Mesodermal cell (in vitro differentiated cells): Measurements from ENCODE around the gene PRTG.

Experiments
- H3K27ac ChIP-seq: 2 replicates; pipeline ENCODE4 v1.7.0; 2013; ENCODE audit warnings: mild to moderate bottlenecking, low read depth, low read length, moderate library complexity; ENCODE audit not compliant: severe bottlenecking
- H3K36me3 ChIP-seq: 2 replicates; pipeline ENCODE4 v1.7.1; 2013; ENCODE audit warnings: mild to moderate bottlenecking, low read length, moderate library complexity; ENCODE audit not compliant: control insufficient read depth, insufficient read depth
- H3K4me1 ChIP-seq: one replicate; pipeline ENCODE4 v1.7.1; 2013; ENCODE audit warnings: mild to moderate bottlenecking, low read length; ENCODE audit not compliant: insufficient read depth, control insufficient read depth, poor library complexity, severe bottlenecking
- H3K4me3 ChIP-seq: 2 replicates; pipeline ENCODE4 v1.7.0; 2013; ENCODE audit warnings: low read length, control low read depth, mild to moderate bottlenecking; ENCODE audit not compliant: insufficient read depth, poor library complexity, severe bottlenecking; ENCODE audit errors: extremely low read depth
- H3K9me3 ChIP-seq: 2 replicates; pipeline ENCODE4 v1.7.1; 2013; ENCODE audit warnings: mild to moderate bottlenecking, low read length, moderate library complexity; ENCODE audit not compliant: control insufficient read depth
- WGBS, 2 experiments: methylation state at CpG; one replicate each; pipeline ENCODE4 v1.1.5; 2013; ENCODE audit warnings: missing lambda C conversion rate in 2 of 2; ENCODE audit not compliant: insufficient coverage in 2 of 2; 5-methylcytosine and 5-hydroxymethylcytosine counted together

The PRTG gene

GRCh38 chr15:55743729-55744655, 1.0 kb upstream of the PRTG start:
- Histone ChIP-seq H3K4me1 (peaks cover 10% of the 10 kb centered on the region), H3K27ac (peak overlapping the region; percentile 94), H3K9me3 (no peaks in the 10 kb centered on the region), H3K36me3 (peaks cover 27% of the 10 kb centered on the region), H3K4me3 (peak overlapping the region; percentile 89)
- WGBS, 2 experiments, result 38 to 77% methylated on average over 8 to 13 of the region's 21 CpGs

GRCh38 chr15:55742498-55742926, 440 bp downstream of the PRTG start:
- H3K36me3 ChIP-seq, result peaks cover 27% of the 10 kb centered on the region
- H3K4me3 ChIP-seq, result peak overlapping the region; percentile 89
- H3K4me1 ChIP-seq, result peaks cover 16% of the 10 kb centered on the region
- H3K9me3 ChIP-seq, result no peaks in the 10 kb centered on the region
- peak overlapping the region; percentile 94 for H3K27ac ChIP-seq
- 0% methylated on average over 44 to 46 of the region's 52 CpGs for WGBS, 2 experiments

GRCh38 chr15:55741833-55742497, 987 bp downstream of the PRTG start:
- Histone ChIP-seq H3K9me3 (no peaks in the 10 kb centered on the region), H3K36me3 (peaks cover 27% of the 10 kb centered on the region), H3K27ac (peak overlapping the region; percentile 94), H3K4me1 (peaks cover 20% of the 10 kb centered on the region), H3K4me3 (peak overlapping the region; percentile 89)
- 0% methylated on average over 27 to 31 of the region's 34 CpGs for WGBS, 2 experiments

- H3K4me3 ChIP-seq, result peak overlapping the region; percentile 89
- H3K9me3 ChIP-seq, result no peaks in the 10 kb centered on the region
- peaks cover 28% of the 10 kb centered on the region for H3K4me1 ChIP-seq
Observed at GRCh38 chr15:55740981-55741832, 1.7 kb downstream of the PRTG start.

GRCh38 chr15:55740359-55740878, 2.5 kb downstream of the PRTG start:
- H3K9me3 ChIP-seq, result no peaks in the 10 kb centered on the region
- H3K4me1 ChIP-seq, result peaks cover 36% of the 10 kb centered on the region
- H3K4me3 ChIP-seq, result peak overlapping the region; percentile 89
- H3K27ac ChIP-seq, result peak overlapping the region; percentile 94
- 21 to 27% methylated on average over 5 to 7 of the region's 11 CpGs for WGBS, 2 experiments
- H3K36me3 ChIP-seq, result peaks cover 36% of the 10 kb centered on the region

More at GRCh38 chr15:55740981-55741832, 1.7 kb downstream of the PRTG start:
- 2% methylated on average over 11 to 13 of the region's 21 CpGs for WGBS, 2 experiments
- peaks cover 28% of the 10 kb centered on the region for H3K36me3 ChIP-seq
- H3K27ac ChIP-seq, result peak overlapping the region; percentile 94

- Histone ChIP-seq H3K9me3 (no peaks in the 10 kb centered on the region), H3K4me1 (peaks cover 42% of the 10 kb centered on the region), H3K27ac (peak overlapping the region; percentile 94), H3K4me3 (peak overlapping the region; percentile 89), H3K36me3 (peaks cover 40% of the 10 kb centered on the region)
- no CpG with 5 or more reads among the region's 1 CpG for WGBS, 2 experiments
Observed at GRCh38 chr15:55739641-55740040, 3.3 kb downstream of the PRTG start.

GRCh38 chr15:55738715-55739114, 4.2 kb downstream of the PRTG start:
- Histone ChIP-seq H3K27ac (peak overlapping the region; percentile 94), H3K4me3 (peak overlapping the region; percentile 89), H3K36me3 (peaks cover 46% of the 10 kb centered on the region), H3K4me1 (peaks cover 44% of the 10 kb centered on the region), H3K9me3 (no peaks in the 10 kb centered on the region)
- no CpG with 5 or more reads among the region's 1 CpG for WGBS, 2 experiments

- peak overlapping the region; percentile 87 for H3K27ac ChIP-seq
- peaks cover 59% of the 10 kb centered on the region for H3K36me3 ChIP-seq
- H3K9me3 ChIP-seq, result no peaks in the 10 kb centered on the region
- H3K4me1 ChIP-seq, result peaks cover 44% of the 10 kb centered on the region
- peak overlapping the region; percentile 18 for H3K4me3 ChIP-seq
Observed at GRCh38 chr15:55737373-55737772, 5.6 kb downstream of the PRTG start.

GRCh38 chr15:55736756-55737155, 6.2 kb downstream of the PRTG start:
- peaks cover 44% of the 10 kb centered on the region for H3K4me1 ChIP-seq
- peak overlapping the region; percentile 18 for H3K4me3 ChIP-seq
- H3K9me3 ChIP-seq, result no peaks in the 10 kb centered on the region
- 31 to 63% methylated on average over 1 to 2 of the region's 3 CpGs for WGBS, 2 experiments
- peaks cover 63% of the 10 kb centered on the region for H3K36me3 ChIP-seq
- peak overlapping the region; percentile 87 for H3K27ac ChIP-seq

- Histone ChIP-seq H3K36me3 (peaks cover 63% of the 10 kb centered on the region), H3K4me1 (peaks cover 42% of the 10 kb centered on the region)
Observed at GRCh38 chr15:55734641-55735040, 8.3 kb downstream of the PRTG start.

More at GRCh38 chr15:55734641-55735040, 8.3 kb downstream of the PRTG start:
- H3K4me3 ChIP-seq, result no peak overlapping the region
- WGBS, 2 experiments, result no CpG with 5 or more reads among the region's 2 CpGs
- no peak overlapping the region for H3K27ac ChIP-seq
- no peaks in the 10 kb centered on the region for H3K9me3 ChIP-seq
